DMS 273 treated with DMSO at 0.1 percent for 48 hours (cell line): ENCODE data around the gene TBC1D9B.

Experiments
- DNase-seq: peaks from one replicate; lab custom pipeline; 2025; lab: John Stamatoyannopoulos, UW

The TBC1D9B gene

DNA sequence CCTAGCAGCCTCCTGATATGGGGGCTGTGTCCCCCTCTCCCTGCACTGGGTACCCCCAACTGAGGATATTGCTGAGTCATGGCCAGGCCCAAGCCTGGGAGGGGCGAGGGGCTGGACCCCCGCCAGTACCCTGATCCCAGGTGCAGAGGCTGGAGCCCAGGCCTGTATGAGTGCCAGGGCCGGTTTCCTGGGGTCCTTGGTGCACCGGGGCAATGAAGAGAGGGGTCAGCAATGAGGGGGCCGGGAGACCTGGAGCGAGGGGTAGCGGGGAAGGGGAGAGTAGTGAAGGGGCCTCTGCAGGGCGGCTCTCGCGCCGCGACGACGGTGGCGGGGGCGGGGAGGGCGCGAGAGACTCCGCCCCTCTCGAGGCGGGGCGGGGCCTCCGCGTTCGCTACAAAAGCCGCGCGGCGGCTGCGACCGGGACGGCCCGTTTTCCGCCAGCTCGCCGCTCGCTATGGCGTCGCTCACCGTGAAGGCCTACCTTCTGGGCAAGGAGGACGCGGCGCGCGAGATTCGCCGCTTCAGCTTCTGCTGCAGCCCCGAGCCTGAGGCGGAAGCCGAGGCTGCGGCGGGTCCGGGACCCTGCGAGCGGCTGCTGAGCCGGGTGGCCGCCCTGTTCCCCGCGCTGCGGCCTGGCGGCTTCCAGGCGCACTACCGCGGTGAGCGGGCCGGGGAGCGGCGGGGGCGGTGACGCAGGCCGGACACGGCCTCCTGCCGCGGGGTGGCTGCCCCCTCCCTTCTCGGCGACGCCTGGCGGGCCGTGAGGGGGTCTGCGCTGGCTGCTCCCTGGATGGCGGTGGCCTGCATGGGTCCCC, 87.0 kb downstream of the TBC1D9B start, which contains the start of gene SQSTM1:
Gene SQSTM1 (plus strand): TSS at position 423 of the 815 bp plus-strand sequence. CDS start 32 bp downstream, at position 455.
- DNase-seq, result no peak

DNA sequence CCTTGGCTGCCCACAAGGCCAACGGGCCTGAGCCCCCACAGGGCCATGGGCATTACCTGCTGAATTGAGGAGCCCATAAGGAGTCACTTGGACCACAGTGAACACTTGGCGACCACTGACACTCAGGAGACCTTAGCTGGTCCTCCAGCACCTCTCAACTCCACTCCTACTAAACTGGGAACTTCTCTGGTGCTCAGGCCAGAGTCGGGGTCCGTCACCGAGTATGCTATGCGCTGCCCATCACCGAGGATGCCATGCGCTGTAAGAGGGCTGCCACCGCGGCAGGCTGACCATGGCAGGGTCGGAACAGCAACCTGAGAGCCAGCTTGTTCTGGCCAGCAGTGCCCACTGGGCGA, 87.6 kb downstream of the TBC1D9B start:
- DNase-seq, result no peak

DNA sequence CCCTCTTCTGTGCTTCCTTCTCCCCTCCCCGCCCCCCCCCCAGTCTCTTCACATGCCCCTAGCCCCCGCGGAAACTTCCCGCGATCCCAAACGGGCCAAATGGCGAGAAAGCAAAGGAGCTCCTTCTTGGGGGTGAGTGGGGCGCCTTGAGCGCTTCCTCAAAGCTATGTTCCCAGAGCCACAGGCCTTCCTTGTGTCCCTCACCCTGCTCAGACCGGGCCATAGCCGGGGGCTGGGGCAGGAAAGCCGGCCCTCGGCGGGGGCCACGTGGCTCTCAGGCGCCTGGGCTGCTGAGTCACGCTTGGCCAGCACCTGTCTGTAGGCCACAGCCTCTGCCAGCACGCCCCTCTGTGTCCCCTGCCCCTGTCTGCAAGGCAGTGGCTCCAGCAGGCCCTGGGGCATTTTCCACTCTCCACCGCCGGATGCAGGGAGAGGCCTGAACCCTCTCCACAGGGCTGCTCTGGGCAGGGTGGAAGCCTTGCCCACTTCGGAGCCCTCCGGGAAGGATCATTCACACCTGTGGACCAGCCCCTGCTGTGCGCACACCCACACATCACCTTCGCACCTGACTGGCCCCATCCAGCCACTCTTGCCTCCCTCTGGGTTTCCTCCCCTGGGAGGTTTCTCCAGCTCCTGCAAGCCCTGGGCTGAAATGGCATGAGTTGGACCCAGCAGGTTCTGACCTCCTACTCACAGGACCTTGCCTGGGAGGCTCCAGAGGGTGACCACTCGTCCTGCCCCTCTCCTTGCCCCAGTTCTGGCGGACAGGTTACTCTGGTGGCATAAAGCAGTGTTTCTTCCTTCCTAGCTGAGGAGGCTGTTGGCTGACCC, 88.2 kb downstream of the TBC1D9B start:
- no peak for DNase-seq

DNA sequence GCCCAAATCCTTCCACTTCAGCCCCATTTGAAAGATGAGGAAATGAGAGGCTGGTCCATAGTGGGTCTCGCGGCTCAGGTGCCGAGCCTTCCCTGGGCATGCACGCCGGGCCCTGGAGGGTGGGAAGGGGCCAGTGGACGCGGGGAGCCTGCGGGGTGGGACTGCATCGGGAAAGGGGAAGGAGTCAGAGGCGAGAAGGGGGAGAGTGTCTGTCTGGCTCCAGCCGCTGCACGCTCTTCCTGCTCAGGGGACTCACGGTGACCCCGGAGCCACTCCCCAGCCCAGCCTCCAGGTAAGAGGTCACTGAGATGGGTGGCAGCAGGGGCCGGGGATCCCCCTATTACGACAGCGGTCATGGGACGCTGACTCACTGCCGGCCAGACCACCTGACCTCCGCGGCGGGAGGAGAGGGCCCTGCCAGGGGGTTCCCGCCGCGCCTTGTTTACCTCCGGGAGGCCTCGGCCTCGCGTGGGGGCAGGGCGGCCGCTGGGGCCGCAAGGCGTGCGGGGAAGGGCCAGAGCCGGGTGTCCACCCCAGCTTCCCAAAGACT, 88.9 kb downstream of the TBC1D9B start:
- no peak for DNase-seq

DNA sequence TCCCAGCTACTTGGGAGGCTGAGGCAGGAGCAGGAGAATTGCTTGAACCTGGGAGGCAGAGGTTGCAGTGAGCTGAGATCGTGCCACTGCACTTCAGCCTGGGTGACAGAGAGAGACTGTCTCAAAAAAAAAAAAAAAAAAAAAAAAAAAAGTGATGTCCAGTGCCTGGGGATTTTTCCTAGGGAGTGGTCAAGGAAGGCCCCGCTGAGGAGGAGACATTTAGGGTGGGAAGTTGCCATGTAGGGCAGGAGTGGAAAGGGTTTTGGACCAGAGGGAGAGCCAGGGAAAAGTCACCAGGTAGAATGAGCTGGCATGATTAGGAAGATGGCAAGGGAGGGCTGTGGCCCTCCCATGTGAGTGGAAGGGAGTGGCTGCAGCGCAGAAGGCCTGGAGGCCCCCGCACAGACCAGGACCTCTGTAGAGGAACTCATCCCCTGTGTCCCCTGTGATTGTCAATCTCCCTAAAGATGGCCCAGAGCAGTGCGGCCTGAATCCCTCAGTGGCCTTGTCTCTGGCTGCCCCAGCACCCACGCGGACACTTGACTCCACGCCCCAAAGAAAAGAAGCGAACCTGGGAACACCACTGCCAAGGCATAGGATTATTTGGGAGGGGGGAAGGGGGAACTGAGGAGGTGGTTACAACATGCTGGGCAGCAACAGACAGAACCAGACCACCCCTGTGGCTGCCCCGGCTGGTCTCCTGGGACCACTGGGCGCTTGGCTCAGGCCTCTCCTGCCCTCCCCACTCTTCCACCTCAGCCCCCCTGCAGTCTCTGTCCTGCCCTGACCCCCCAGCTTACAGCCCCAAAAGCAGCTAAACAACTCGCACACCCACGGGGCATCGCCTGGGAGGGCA, 89.6 kb downstream of the TBC1D9B start:
- DNase-seq, result no peak

DNA sequence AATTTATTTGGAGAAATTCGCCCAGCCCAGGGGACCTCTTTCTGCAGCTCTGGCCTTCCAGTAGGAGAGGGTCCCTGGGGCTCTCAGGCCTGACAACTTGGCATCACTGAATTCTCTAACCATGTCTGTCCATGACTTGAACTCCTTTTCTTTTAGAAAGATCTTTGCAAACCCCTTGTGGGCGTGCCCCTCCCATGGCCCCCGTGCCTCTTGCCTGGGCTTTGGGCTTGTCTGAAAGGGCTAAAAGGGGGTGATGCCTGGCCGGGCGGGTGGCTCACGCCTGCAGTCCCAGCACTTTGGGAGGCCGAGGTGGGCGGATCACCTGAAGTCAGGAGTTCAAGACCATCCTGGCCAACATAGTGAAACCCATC, 90.2 kb downstream of the TBC1D9B start:
- DNase-seq, result no peak

DNA sequence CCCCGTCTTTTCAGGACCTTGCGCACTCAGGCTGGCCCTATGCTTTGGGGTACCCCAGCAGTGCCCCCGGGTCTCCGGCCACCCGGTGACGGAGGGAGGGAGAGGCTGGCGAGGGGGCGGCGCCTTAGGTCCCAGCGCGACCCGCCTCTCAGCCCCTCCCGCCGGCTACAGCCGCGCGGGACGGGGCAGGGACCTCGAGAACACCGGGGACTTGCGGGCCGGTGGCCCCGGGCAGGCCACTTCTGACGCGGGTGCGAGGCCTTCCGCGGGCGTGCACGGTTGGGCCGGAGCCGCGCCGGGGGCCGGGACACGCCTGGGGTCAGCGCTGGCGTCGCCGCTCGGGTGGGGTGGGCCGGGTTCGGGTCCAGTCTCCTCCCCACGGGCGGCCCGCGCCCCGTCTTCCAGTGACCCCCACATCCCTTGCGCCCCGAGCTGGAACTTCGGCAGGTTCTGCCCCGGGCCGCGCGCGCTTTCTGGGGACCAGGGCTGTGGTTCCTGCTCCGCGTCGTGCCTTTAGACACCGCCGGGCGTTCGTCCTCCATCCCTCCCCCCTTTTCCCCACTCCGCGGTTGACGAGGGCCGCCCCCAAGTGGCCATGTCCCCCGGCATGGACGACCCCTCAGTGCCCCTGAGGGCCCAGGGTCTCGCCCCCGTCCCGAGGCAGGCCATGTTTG, 90.8 kb downstream of the TBC1D9B start:
- DNase-seq, result no peak

DNA sequence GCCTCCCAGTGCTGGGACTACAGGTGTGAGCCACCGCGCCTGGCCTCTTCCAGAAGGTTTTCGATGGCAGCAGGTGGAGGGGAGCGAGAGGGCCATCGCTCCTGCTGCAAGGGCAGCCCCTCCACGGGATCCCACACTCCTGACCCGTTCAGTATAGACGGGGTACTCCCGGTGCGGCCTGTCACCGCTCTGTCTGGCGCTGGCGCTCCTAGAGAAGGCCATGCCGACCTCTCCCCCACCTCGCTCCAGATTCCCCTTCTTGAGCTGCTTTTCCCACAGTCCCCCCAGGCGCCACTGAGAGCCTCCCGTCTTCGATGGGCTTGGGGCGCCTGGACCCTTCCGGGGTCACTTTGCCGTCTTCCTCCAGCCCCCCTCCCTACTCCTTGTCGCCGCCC, 91.3 kb downstream of the TBC1D9B start:
- no peak for DNase-seq

DNA sequence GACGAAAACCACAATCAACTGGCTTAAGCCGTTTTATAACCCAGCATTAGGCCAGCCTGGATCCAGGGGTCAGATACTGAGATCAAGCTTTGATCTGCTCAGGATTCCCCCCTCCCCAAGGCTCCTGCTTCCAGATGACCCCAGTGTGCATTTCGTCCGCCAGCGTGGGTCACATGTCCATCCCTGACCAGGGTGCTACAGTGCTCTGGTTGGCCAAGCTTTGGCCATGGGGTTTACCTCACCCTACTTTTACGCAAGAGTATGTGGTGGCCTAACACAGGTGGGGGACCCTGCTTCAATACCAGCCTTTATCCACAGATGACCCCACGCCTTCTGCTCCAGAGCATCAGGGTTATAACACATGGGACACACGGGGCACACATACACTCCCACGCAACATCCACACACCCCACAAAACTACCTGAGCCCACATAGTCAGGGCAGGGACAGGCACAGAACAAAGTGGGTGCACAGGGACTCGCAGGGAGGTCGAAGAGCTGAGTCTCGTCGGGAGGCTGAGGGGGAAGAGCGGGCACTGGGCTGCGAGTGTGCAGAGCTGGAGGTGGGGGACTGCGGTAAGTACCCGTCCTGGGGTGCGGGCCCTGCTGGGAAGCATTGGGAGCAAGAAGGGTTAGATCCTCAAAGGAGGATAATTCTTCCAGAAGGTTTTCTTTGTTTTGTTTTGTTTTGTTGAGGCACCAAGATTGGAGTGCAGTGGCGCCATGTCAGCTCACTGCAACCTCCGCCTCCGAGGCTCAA, 92.0 kb downstream of the TBC1D9B start:
- no peak for DNase-seq

DNA sequence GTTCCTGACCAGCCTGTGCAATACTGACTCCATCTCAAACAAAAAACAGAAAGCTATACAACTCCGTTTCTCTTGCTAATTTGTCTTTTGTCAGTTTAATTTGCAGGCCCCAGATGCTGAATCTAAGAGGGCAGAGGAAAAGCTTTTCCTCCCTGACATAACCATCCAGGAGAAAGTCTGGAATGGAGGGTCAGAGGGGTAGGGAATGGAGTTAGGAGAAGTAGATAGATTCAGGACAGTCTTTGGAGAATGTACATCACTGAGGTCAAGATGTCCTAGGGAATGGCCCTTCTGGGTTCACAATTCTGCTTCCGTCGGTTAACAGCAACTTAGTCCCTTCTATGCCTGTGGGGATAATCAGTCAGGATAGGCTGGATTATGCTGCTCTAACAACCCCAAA, 93.6 kb downstream of the TBC1D9B start:
- DNase-seq, result no peak

DNA sequence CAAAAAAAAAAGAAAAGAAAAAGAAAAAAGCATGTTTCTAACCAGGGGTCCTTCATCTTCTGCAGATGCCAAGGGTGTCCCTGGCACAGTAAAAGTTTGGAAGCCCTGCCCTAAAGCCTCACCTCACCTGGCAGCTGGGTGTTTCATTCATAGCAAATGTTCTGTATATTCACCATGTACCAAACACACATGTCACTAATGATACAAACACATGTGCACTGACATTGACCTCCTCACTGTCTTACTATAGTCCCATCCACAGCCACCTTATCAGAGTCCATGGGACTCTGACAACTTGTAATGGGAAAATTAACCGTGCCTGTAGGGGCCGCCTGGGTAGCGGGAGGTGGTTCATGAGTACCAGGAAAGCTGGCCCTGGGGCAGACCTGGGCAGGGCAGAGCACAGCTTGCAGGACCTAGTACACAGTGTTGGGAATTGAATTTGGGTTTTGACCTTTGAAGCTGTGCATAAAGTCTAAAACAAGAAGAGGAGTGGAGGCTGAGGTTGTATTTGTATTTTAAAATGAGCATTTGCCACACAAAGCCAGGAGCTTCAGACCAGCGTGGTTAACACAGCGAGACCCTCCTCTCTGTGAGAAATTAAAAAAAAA, 94.6 kb downstream of the TBC1D9B start:
- no peak for DNase-seq

DNA sequence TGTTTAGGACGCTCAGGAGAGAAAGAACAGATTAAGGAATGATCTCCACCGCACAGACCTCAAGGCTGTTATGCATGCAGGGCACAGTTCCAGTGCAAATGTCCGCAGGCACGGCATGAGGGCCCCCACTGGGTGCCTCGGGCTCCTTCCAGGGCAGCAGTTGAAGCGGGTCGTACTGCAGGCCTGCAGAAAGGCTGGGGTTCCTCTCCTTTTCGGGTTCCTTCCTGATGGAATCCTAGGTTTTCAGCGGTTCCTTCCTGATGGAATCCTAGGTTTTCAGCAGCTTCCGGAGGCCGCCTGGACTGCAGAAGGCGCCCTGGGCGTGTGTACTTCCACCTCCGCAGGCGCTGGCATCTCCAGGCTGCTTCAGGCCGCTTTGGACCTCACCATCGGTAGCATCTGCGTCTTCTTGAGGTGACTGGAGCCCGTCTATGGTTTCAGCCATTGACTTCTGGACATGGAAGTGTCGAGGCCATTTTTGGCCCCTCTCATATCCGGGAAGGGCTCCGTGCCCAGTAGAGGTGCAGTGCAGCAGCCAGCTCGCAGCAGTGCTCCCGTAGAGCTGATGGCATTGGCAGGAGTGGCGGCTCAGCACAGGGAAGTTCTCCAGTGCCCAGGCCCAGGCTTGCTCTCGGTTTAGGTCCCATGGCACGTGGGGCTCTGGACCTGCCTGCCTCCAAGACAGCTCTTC, 95.4 kb downstream of the TBC1D9B start:
- DNase-seq, result no peak
